ENCODE data around the gene ELMO2.

The ELMO2 gene

GRCh38 chr20:46419882-46420281, 13.5 kb upstream of the ELMO2 start:
- peaks cover 0 to 2% (median 0%) of the 10 kb centered on the region in 5 experiments for H3K27me3 ChIP-seq (replicated peaks in 2 of 5; ENCODE audit: control insufficient read depth in 4 of 5, insufficient read depth in 5 of 5, low read length in 4 of 5)
- no peak for DNase-seq
- H3K27ac ChIP-seq (ENCODE audit: insufficient read depth in 1 of 2, low read depth in 1 of 2, low read length in 2 of 2, poor library complexity in 1 of 2, severe bottlenecking in 2 of 2): no peak overlapping the region
- H3K4me1 ChIP-seq (ENCODE audit: control extremely low read depth in 1 of 4, control insufficient read depth in 4 of 4, insufficient read depth in 4 of 4, low read length in 3 of 4): no peaks in the 10 kb centered on the region
- no peaks in the 10 kb centered on the region for H3K9me3 ChIP-seq (ENCODE audit: control extremely low read depth in 1 of 5, control insufficient read depth in 4 of 5, insufficient read depth in 2 of 5, low read depth in 1 of 5, low read length in 4 of 5)
- H3K4me3 ChIP-seq (ENCODE audit: control insufficient read depth in 1 of 7, extremely low read depth in 1 of 7, insufficient read depth in 4 of 7, low read depth in 2 of 7, low read length in 6 of 7): no peak overlapping the region
- POLR2A ChIA-PET: no interaction called here
- CTCF ChIA-PET: interaction anchor here (1.1 to 1.7 kb wide), 2 partner anchors 13 to 18 kb away, joined by 3 to 4 read pairs; partner anchors contain the start of gene ELMO2
- no CpG with 5 or more reads among the region's 1 CpG for WGBS (ENCODE audit: insufficient coverage)
- no peaks in the 10 kb centered on the region for H3K36me3 ChIP-seq (ENCODE audit: control insufficient read depth in 4 of 4, insufficient read depth in 4 of 4, low read length in 3 of 4)

GRCh38 chr20:46416839-46417238, 10.4 kb upstream of the ELMO2 start:
- Histone ChIP-seq H3K27me3 (replicated peaks in 2 of 5; ENCODE audit: control insufficient read depth in 4 of 5, insufficient read depth in 5 of 5, low read length in 4 of 5) (peaks cover 0 to 8% (median 0%) of the 10 kb centered on the region in 5 experiments), H3K4me3 (ENCODE audit: control insufficient read depth in 1 of 7, extremely low read depth in 1 of 7, insufficient read depth in 4 of 7, low read depth in 2 of 7, low read length in 6 of 7) (no peak overlapping the region), H3K9me3 (ENCODE audit: control extremely low read depth in 1 of 5, control insufficient read depth in 4 of 5, insufficient read depth in 2 of 5, low read depth in 1 of 5, low read length in 4 of 5) (peaks cover 0 to 2% (median 0%) of the 10 kb centered on the region in 5 experiments), H3K36me3 (ENCODE audit: control insufficient read depth in 4 of 4, insufficient read depth in 4 of 4, low read length in 3 of 4) (no peaks in the 10 kb centered on the region), H3K4me1 (ENCODE audit: control extremely low read depth in 1 of 4, control insufficient read depth in 4 of 4, insufficient read depth in 4 of 4, low read length in 3 of 4) (no peaks in the 10 kb centered on the region), H3K27ac (ENCODE audit: insufficient read depth in 1 of 2, low read depth in 1 of 2, low read length in 2 of 2, poor library complexity in 1 of 2, severe bottlenecking in 2 of 2) (no peak overlapping the region)
- WGBS (ENCODE audit: insufficient coverage): 100% methylated on average over 1 of the region's 2 CpGs
- POLR2A ChIA-PET: no interaction called here
- CTCF ChIA-PET: interaction anchor here (1.1 kb wide), 1 partner anchor 58 kb away, joined by 3 read pairs; no protein-coding TSS in a partner anchor
- DNase-seq: no peak

GRCh38 chr20:46416421-46416820, 10.0 kb upstream of the ELMO2 start:
- 100% methylated on average over 1 of the region's 3 CpGs for WGBS (ENCODE audit: insufficient coverage)
- no peak overlapping the region for H3K27ac ChIP-seq (ENCODE audit: insufficient read depth in 1 of 2, low read depth in 1 of 2, low read length in 2 of 2, poor library complexity in 1 of 2, severe bottlenecking in 2 of 2)
- H3K4me1 ChIP-seq (ENCODE audit: control extremely low read depth in 1 of 4, control insufficient read depth in 4 of 4, insufficient read depth in 4 of 4, low read length in 3 of 4): no peaks in the 10 kb centered on the region
- peaks cover 0 to 8% (median 0%) of the 10 kb centered on the region in 5 experiments for H3K27me3 ChIP-seq (replicated peaks in 2 of 5; ENCODE audit: control insufficient read depth in 4 of 5, insufficient read depth in 5 of 5, low read length in 4 of 5)
- H3K9me3 ChIP-seq (ENCODE audit: control extremely low read depth in 1 of 5, control insufficient read depth in 4 of 5, insufficient read depth in 2 of 5, low read depth in 1 of 5, low read length in 4 of 5): peaks cover 0 to 2% (median 0%) of the 10 kb centered on the region in 5 experiments
- CTCF ChIA-PET: interaction anchor here (1.1 kb wide), 1 partner anchor 58 kb away, joined by 3 read pairs; no protein-coding TSS in a partner anchor
- POLR2A ChIA-PET: no interaction called here
- DNase-seq: no peak
- no peaks in the 10 kb centered on the region for H3K36me3 ChIP-seq (ENCODE audit: control insufficient read depth in 4 of 4, insufficient read depth in 4 of 4, low read length in 3 of 4)
- H3K4me3 ChIP-seq (ENCODE audit: control insufficient read depth in 1 of 7, extremely low read depth in 1 of 7, insufficient read depth in 4 of 7, low read depth in 2 of 7, low read length in 6 of 7): no peak overlapping the region

GRCh38 chr20:46415773-46416172, 9.4 kb upstream of the ELMO2 start:
- H3K4me1 ChIP-seq (ENCODE audit: control extremely low read depth in 1 of 4, control insufficient read depth in 4 of 4, insufficient read depth in 4 of 4, low read length in 3 of 4): peaks cover 0 to 1% (median under 1%) of the 10 kb centered on the region in 4 experiments
- CTCF ChIA-PET: interaction anchor here (1.3 kb wide), 1 partner anchor 66 kb away, joined by 3 read pairs; no protein-coding TSS in a partner anchor
- peaks cover 0 to 8% (median 0%) of the 10 kb centered on the region in 5 experiments for H3K27me3 ChIP-seq (replicated peaks in 2 of 5; ENCODE audit: control insufficient read depth in 4 of 5, insufficient read depth in 5 of 5, low read length in 4 of 5)

GRCh38 chr20:46414608-46415007, 8.2 kb upstream of the ELMO2 start:
- Histone ChIP-seq H3K36me3 (ENCODE audit: control insufficient read depth in 4 of 4, insufficient read depth in 4 of 4, low read length in 3 of 4) (no peaks in the 10 kb centered on the region), H3K4me1 (ENCODE audit: control extremely low read depth in 1 of 4, control insufficient read depth in 4 of 4, insufficient read depth in 4 of 4, low read length in 3 of 4) (peaks cover 0 to 5% (median 2%) of the 10 kb centered on the region in 4 experiments), H3K27me3 (replicated peaks in 2 of 5; ENCODE audit: control insufficient read depth in 4 of 5, insufficient read depth in 5 of 5, low read length in 4 of 5) (peaks cover 0 to 8% (median 0%) of the 10 kb centered on the region in 5 experiments), H3K9me3 (ENCODE audit: control extremely low read depth in 1 of 5, control insufficient read depth in 4 of 5, insufficient read depth in 2 of 5, low read depth in 1 of 5, low read length in 4 of 5) (peaks cover 0 to 2% (median 0%) of the 10 kb centered on the region in 5 experiments), H3K27ac (ENCODE audit: insufficient read depth in 1 of 2, low read depth in 1 of 2, low read length in 2 of 2, poor library complexity in 1 of 2, severe bottlenecking in 2 of 2) (no peak overlapping the region), H3K4me3 (ENCODE audit: control insufficient read depth in 1 of 7, extremely low read depth in 1 of 7, insufficient read depth in 4 of 7, low read depth in 2 of 7, low read length in 6 of 7) (no peak overlapping the region)
- ChIA-PET POLR2A (no interaction called here), CTCF (interaction anchor here (1.3 to 1.6 kb wide), 2 partner anchors 24 to 65 kb away, joined by 3 to 4 read pairs; no protein-coding TSS in a partner anchor)
- DNase-seq: no peak
- WGBS (ENCODE audit: insufficient coverage): no CpG with 5 or more reads among the region's 5 CpGs

More at GRCh38 chr20:46415773-46416172, 9.4 kb upstream of the ELMO2 start:
- WGBS (ENCODE audit: insufficient coverage): 100% methylated on average over 1 of the region's 3 CpGs
- no peaks in the 10 kb centered on the region for H3K36me3 ChIP-seq (ENCODE audit: control insufficient read depth in 4 of 4, insufficient read depth in 4 of 4, low read length in 3 of 4)
- POLR2A ChIA-PET: no interaction called here
- no peak for DNase-seq
- H3K27ac ChIP-seq (ENCODE audit: insufficient read depth in 1 of 2, low read depth in 1 of 2, low read length in 2 of 2, poor library complexity in 1 of 2, severe bottlenecking in 2 of 2): no peak overlapping the region
- H3K9me3 ChIP-seq (ENCODE audit: control extremely low read depth in 1 of 5, control insufficient read depth in 4 of 5, insufficient read depth in 2 of 5, low read depth in 1 of 5, low read length in 4 of 5): peaks cover 0 to 2% (median 0%) of the 10 kb centered on the region in 5 experiments
- no peak overlapping the region for H3K4me3 ChIP-seq (ENCODE audit: control insufficient read depth in 1 of 7, extremely low read depth in 1 of 7, insufficient read depth in 4 of 7, low read depth in 2 of 7, low read length in 6 of 7)

GRCh38 chr20:46411637-46412036, 5.2 kb upstream of the ELMO2 start:
- ChIA-PET POLR2A (interaction anchor here (1.2 kb wide), 1 partner anchor 106 kb away, joined by 3 read pairs; no protein-coding TSS in a partner anchor), CTCF (interaction anchor here (0.6 to 1.8 kb wide), 8 partner anchors 9 to 107 kb away, joined by 3 to 5 read pairs (median 4); no protein-coding TSS in a partner anchor)
- peaks cover 0 to 8% (median 0%) of the 10 kb centered on the region in 5 experiments for H3K27me3 ChIP-seq (replicated peaks in 2 of 5; ENCODE audit: control insufficient read depth in 4 of 5, insufficient read depth in 5 of 5, low read length in 4 of 5)
- H3K27ac ChIP-seq (ENCODE audit: insufficient read depth in 1 of 2, low read depth in 1 of 2, low read length in 2 of 2, poor library complexity in 1 of 2, severe bottlenecking in 2 of 2): no peak overlapping the region
- H3K4me1 ChIP-seq (ENCODE audit: control extremely low read depth in 1 of 4, control insufficient read depth in 4 of 4, insufficient read depth in 4 of 4, low read length in 3 of 4): peaks cover 0 to 15% (median 10%) of the 10 kb centered on the region in 4 experiments
- 90% methylated on average over 3 of the region's 3 CpGs for WGBS (ENCODE audit: insufficient coverage)
- H3K9me3 ChIP-seq (ENCODE audit: control extremely low read depth in 1 of 5, control insufficient read depth in 4 of 5, insufficient read depth in 2 of 5, low read depth in 1 of 5, low read length in 4 of 5): peaks cover 0 to 2% (median 0%) of the 10 kb centered on the region in 5 experiments
- DNase-seq: no peak
- H3K4me3 ChIP-seq (ENCODE audit: control insufficient read depth in 1 of 7, extremely low read depth in 1 of 7, insufficient read depth in 4 of 7, low read depth in 2 of 7, low read length in 6 of 7): no peak overlapping the region
- H3K36me3 ChIP-seq (ENCODE audit: control insufficient read depth in 4 of 4, insufficient read depth in 4 of 4, low read length in 3 of 4): no peaks in the 10 kb centered on the region

GRCh38 chr20:46408281-46408731, 1.9 kb upstream of the ELMO2 start:
- Histone ChIP-seq H3K4me1 (ENCODE audit: control extremely low read depth in 1 of 4, control insufficient read depth in 4 of 4, insufficient read depth in 4 of 4, low read length in 3 of 4) (peaks cover 3 to 33% (median 25%) of the 10 kb centered on the region in 4 experiments), H3K9me3 (ENCODE audit: control extremely low read depth in 1 of 5, control insufficient read depth in 4 of 5, insufficient read depth in 2 of 5, low read depth in 1 of 5, low read length in 4 of 5) (no peaks in the 10 kb centered on the region), H3K27me3 (replicated peaks in 2 of 5; ENCODE audit: control insufficient read depth in 4 of 5, insufficient read depth in 5 of 5, low read length in 4 of 5) (no peaks in the 10 kb centered on the region), H3K36me3 (ENCODE audit: control insufficient read depth in 4 of 4, insufficient read depth in 4 of 4, low read length in 3 of 4) (no peaks in the 10 kb centered on the region), H3K4me3 (ENCODE audit: control insufficient read depth in 1 of 7, extremely low read depth in 1 of 7, insufficient read depth in 4 of 7, low read depth in 2 of 7, low read length in 6 of 7) (no peak overlapping the region), H3K27ac (ENCODE audit: insufficient read depth in 1 of 2, low read depth in 1 of 2, low read length in 2 of 2, poor library complexity in 1 of 2, severe bottlenecking in 2 of 2) (no peak overlapping the region)
- no peak for DNase-seq
- POLR2A ChIA-PET: interaction anchor here (0.6 to 2.7 kb wide), 2 partner anchors 44 to 243 kb away, joined by 3 to 16 read pairs; no protein-coding TSS in a partner anchor
- CTCF ChIA-PET: interaction anchor here (0.8 to 1.6 kb wide), 7 partner anchors 9 to 103 kb away, joined by 3 to 5 read pairs (median 3); no protein-coding TSS in a partner anchor
- WGBS (ENCODE audit: insufficient coverage): 97% methylated on average over 4 of the region's 5 CpGs

Measured in common myeloid progenitor, CD34-positive (primary cell).